Measurements from ENCODE around the gene CUEDC2.
A peak's percentile ranks its signal among the peaks of the same experiment; 100 is the strongest.
"Not testable (repeated sequence)": the region's sequence is repeated elsewhere in the genome, so short reads cannot be mapped to it uniquely, and the experiment has no call there.

The CUEDC2 gene

DNA sequence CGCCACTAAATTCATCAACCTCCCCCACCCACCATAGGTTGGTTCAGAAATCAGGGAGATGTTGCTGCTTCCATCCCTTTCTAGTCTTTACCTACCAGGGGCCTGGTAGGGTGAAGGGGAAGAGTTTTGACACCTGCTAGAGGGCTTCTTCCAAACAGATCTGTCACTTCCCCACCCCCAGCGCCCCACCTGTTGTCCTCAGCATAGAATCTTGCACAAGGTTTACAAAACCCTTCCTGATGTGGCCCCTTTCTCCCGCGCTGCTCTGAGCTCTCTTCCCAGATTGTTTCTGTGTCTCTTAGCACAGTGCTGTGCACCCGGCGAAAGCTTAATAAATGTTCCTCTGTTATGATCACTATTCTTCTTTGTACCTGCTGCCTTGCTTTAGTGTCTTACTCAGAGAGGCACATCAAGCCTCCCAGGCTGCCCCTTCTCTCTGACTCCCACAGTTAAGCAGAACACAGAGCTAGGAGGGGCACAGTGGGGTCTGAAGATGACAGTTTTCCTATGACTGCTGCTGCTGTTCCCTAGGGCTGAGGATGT, 30.2 kb upstream of the CUEDC2 start:
- TF ChIP-seq, protein P1, sequence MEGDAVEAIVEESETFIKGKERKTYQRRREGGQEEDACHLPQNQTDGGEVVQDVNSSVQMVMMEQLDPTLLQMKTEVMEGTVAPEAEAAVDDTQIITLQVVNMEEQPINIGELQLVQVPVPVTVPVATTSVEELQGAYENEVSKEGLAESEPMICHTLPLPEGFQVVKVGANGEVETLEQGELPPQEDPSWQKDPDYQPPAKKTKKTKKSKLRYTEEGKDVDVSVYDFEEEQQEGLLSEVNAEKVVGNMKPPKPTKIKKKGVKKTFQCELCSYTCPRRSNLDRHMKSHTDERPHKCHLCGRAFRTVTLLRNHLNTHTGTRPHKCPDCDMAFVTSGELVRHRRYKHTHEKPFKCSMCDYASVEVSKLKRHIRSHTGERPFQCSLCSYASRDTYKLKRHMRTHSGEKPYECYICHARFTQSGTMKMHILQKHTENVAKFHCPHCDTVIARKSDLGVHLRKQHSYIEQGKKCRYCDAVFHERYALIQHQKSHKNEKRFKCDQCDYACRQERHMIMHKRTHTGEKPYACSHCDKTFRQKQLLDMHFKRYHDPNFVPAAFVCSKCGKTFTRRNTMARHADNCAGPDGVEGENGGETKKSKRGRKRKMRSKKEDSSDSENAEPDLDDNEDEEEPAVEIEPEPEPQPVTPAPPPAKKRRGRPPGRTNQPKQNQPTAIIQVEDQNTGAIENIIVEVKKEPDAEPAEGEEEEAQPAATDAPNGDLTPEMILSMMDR (IDR thresholded peaks at IDR 0.05; ENCODE audit: low read depth, low read length), result no peak
- no peak overlapping the region for H3K4me3 ChIP-seq (replicated peaks in 1 of 2; ENCODE audit: low read depth in 2 of 2, low read length in 2 of 2)

GRCh38 chr10:102461187-102462054, 29.0 kb upstream of the CUEDC2 start:
- H3K4me3 ChIP-seq (replicated peaks in 1 of 2; ENCODE audit: low read depth in 2 of 2, low read length in 2 of 2), result peak overlapping the region; percentile 51 to 66
- DNase-seq (ENCODE audit: low read depth in 2 of 2), result peak; percentile 79 to 87
- TF ChIP-seq, protein P1 (IDR thresholded peaks at IDR 0.05; ENCODE audit: low read depth, low read length), result no peak

More for the DNA sequence above, 30.2 kb upstream of the CUEDC2 start:
- DNase-seq (ENCODE audit: low read depth in 2 of 2), result no peak

DNA sequence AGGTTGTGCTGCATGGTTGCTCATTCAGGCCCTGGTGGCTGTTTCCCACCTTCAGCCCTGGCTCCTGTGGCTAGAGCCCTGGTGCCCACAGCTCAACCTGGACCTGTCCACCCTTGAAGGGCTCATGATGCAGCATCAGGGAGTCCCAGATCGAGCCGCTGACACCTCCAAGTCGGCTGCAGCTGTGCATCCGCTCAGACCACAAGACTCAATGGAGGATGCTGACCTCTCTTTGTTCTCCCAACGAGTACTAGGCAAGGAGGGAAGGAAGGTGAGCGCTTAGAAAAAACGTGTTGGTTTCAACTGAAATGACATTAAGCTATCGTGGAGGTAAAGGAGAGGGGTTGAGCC, 28.4 kb upstream of the CUEDC2 start:
- DNase-seq (ENCODE audit: low read depth in 2 of 2), result no peak
- peak overlapping the region in 1 of 2 donors; percentile 51 for H3K4me3 ChIP-seq (replicated peaks in 1 of 2; ENCODE audit: low read depth in 2 of 2, low read length in 2 of 2)
- TF ChIP-seq, protein P1 (IDR thresholded peaks at IDR 0.05; ENCODE audit: low read depth, low read length), result no peak

DNA sequence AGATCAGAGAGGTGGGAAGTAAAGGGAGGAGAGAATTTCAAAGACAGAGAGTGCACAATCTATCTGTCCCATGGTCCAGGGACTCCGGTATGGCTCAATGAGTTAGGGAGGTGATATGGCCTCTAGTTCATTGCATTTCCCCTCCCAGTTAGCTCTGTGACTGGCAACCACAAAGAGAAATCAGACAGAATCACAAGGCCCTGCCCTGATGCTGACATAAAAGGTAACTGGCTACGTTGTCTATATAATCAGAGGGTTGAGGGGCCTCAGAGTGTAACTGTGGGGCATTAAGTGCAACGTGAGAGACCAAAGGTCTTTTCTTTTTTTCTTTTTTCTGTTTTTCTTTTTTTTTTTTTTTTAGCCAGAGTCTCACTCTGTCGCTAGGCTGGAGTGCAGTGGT, 26.3 kb upstream of the CUEDC2 start:
- no peak for DNase-seq (ENCODE audit: low read depth in 2 of 2)
- TF ChIP-seq, protein P1 (IDR thresholded peaks at IDR 0.05; ENCODE audit: low read depth, low read length), result no peak
- no peak overlapping the region for H3K4me3 ChIP-seq (replicated peaks in 1 of 2; ENCODE audit: low read depth in 2 of 2, low read length in 2 of 2)

DNA sequence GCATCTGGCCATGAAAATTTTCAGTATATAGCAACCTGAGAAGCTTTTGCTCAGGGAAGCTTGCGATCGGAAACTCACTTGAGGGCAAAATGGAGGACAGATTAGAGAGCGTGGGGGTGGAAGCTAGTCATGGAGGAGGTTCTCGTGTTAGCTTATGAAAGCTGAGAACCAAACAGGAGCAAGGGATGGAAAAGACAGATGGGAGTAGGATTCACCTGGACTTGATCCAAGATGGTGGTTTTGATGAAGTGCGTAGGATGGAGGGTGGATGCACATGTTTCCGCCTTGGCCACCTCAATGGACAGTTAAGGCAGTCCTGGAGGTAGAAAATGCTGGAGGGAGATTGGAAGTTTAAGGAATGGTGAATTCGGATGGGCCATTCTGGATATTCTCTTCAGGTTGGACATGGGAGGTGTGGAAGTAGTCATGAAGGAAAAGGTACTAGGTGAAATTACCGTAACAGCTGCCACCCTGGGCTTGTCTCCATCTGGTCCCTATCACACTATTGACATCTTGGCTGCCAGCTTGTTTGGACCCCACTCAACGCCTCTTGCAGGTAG, 25.3 kb upstream of the CUEDC2 start:
- TF ChIP-seq, protein P1 (IDR thresholded peaks at IDR 0.05; ENCODE audit: low read depth, low read length), result no peak
- no peak for DNase-seq (ENCODE audit: low read depth in 2 of 2)
- no peak overlapping the region for H3K4me3 ChIP-seq (replicated peaks in 1 of 2; ENCODE audit: low read depth in 2 of 2, low read length in 2 of 2)

GRCh38 chr10:102455893-102456471, 23.6 kb upstream of the CUEDC2 start:
- DNase-seq (ENCODE audit: low read depth in 2 of 2), result peak; percentile 86 to 89
- no peak overlapping the region for H3K4me3 ChIP-seq (replicated peaks in 1 of 2; ENCODE audit: low read depth in 2 of 2, low read length in 2 of 2)
- TF ChIP-seq, protein P1 (IDR thresholded peaks at IDR 0.05; ENCODE audit: low read depth, low read length), result no peak

- not testable (repeated sequence) for H3K4me3 ChIP-seq (replicated peaks in 1 of 2; ENCODE audit: low read depth in 2 of 2, low read length in 2 of 2); DNase-seq (ENCODE audit: low read depth in 2 of 2)
These were observed 22.5 kb upstream of the CUEDC2 start for GRCh38 chr10:102454662-102455487.

All from cardiac fibroblast (primary cell).